WERI-Rb-1 (cell line): ENCODE data around the gene ALG9.

ENCODE experiments used
- DNase-seq: peaks from one replicate; pipeline ENCODE4 v3.0.0-alpha.2; 2020
- H3K27ac ChIP-seq: fragments of 250-450 bp; sonication (Bioruptor Pico); 2 replicates; pipeline ENCODE4 v1.5.1; 2020; ENCODE audit warnings: mild to moderate bottlenecking, moderate library complexity
- H3K27me3 ChIP-seq: fragments of 250-450 bp; sonication (Bioruptor Pico); 2 replicates; pipeline ENCODE4 v1.5.1; 2021; ENCODE audit warnings: mild to moderate bottlenecking, low read depth, moderate library complexity; ENCODE audit not compliant: insufficient read depth, severe bottlenecking
- H3K36me3 ChIP-seq: fragments of 250-450 bp; sonication (Bioruptor Pico); 2 replicates; pipeline ENCODE4 v1.5.1; 2020; ENCODE audit warnings: mild to moderate bottlenecking, moderate library complexity
- H3K4me3 ChIP-seq: 2 replicates; pipeline ENCODE4 v1.5.1; 2011; ENCODE audit warnings: low read depth, mild to moderate bottlenecking, control low read depth, low read length
- H3K9me3 ChIP-seq: fragments of 250-450 bp; sonication (Bioruptor Pico); 2 replicates; pipeline ENCODE4 v1.5.1; 2021; ENCODE audit warnings: mild to moderate bottlenecking, moderate library complexity; ENCODE audit not compliant: severe bottlenecking
- TF ChIP-seq, protein P1 (sequence below): IDR thresholded peaks from 2 replicates; pipeline ENCODE4 v1.5.1; 2011; ENCODE audit warnings: low read depth, mild to moderate bottlenecking, control low read depth, inconsistent platforms, low read length

Gene ALG9

DNA sequence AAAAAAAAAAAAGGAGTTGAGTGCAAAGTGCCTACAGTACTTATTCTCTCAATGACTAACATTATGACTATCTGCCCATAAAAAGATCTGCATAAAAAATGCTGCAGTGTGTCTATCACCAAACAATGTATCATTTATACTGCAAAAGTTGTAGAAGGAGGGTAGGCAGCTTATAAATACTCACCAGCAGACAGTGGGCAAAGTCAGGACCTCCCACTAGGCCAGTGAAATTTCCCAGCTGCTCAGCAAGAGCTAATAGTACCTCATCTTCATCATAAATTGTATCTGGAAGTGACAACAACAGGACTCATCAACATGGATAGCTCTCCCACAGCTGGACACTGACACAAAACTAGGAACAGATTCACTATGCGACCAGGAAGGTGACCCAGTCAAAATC lies 106.8 kb downstream of the ALG9 start:
- H3K9me3 ChIP-seq = no peaks in the 10 kb centered on the region
- no peaks in the 10 kb centered on the region for H3K27me3 ChIP-seq
- H3K4me3 ChIP-seq = no peak overlapping the region
- TF ChIP-seq, protein P1, sequence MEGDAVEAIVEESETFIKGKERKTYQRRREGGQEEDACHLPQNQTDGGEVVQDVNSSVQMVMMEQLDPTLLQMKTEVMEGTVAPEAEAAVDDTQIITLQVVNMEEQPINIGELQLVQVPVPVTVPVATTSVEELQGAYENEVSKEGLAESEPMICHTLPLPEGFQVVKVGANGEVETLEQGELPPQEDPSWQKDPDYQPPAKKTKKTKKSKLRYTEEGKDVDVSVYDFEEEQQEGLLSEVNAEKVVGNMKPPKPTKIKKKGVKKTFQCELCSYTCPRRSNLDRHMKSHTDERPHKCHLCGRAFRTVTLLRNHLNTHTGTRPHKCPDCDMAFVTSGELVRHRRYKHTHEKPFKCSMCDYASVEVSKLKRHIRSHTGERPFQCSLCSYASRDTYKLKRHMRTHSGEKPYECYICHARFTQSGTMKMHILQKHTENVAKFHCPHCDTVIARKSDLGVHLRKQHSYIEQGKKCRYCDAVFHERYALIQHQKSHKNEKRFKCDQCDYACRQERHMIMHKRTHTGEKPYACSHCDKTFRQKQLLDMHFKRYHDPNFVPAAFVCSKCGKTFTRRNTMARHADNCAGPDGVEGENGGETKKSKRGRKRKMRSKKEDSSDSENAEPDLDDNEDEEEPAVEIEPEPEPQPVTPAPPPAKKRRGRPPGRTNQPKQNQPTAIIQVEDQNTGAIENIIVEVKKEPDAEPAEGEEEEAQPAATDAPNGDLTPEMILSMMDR = no peak
- DNase-seq = no peak
- no peak overlapping the region for H3K27ac ChIP-seq
- peaks cover 55% of the 10 kb centered on the region for H3K36me3 ChIP-seq

DNA sequence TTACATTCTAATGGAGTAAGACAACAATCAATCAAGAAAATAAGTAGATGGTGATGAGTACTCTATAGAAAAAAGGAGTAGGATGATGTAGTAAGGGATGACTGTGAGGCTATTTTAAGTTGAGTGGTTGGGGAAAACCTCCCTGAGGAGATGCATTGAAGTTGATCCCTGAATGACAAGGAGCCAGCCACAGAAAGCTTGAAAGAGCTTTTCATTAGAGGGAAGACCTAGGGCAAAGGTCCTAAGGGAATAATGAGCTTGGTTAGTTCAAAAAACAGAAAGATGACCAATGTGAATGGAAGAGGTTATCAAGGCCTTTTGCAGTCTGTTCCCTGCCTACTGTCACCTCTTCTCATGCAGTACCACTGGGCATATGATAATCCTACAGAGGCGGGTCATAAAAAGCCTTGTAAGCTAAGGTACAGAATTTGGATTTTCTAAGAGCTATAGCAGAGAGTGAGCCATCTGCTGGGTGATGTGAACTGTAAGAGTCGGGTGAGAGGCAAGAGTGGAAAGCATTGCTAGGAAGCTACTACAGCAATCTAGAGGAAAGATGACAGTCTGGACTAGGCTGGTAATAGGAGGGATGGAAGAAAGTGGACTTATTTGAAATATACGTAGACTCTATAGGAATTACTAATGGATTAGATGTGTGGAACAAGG lies 108.3 kb downstream of the ALG9 start:
- no peak for DNase-seq
- H3K27me3 ChIP-seq = no peaks in the 10 kb centered on the region
- H3K27ac ChIP-seq = no peak overlapping the region
- peaks cover 68% of the 10 kb centered on the region for H3K36me3 ChIP-seq
- TF ChIP-seq, protein P1 = no peak
- H3K9me3 ChIP-seq = no peaks in the 10 kb centered on the region
- H3K4me3 ChIP-seq = no peak overlapping the region

DNA sequence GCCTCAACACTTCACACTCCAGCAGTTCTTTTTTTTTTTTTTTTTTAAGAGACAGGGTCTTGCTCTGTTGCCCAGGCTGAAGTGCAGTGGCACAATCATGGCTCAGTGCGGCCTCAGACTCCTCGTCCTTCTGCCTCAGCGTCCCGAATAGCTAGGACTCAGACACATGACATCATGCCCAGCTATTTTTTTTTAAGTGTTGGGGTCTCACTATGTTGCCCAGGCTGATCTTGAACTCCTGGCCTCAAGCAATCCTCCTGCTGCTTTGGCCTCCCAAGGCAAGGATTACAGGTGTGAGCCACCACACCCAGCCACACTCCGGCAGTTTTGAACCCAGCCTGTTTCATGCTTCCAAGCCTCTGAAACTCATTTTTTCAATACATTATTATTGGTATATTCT lies 108.9 kb downstream of the ALG9 start:
- H3K27me3 ChIP-seq = no peaks in the 10 kb centered on the region
- no peak for DNase-seq
- no peaks in the 10 kb centered on the region for H3K9me3 ChIP-seq
- TF ChIP-seq, protein P1 = no peak
- H3K27ac ChIP-seq = no peak overlapping the region
- H3K36me3 ChIP-seq = peaks cover 72% of the 10 kb centered on the region
- no peak overlapping the region for H3K4me3 ChIP-seq

DNA sequence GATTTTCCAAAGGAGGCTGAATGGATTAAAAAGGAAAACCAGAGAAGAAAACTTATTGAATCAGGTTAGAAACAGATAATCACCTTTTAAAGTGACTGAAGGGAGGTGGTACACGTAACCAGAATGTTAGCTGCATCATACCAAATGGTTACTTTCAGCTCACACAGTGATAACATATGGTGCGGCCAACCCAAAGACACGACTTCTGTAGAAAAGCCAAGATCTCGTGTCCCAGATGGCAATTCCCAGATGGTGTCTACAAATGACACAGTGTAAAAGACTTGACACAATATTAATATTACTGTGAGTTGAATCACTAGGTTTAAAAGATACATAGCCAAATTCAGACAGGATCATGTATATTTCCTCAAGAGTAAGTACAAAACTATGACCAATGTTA lies 110.3 kb downstream of the ALG9 start:
- TF ChIP-seq, protein P1 = no peak
- H3K36me3 ChIP-seq = peaks cover 84% of the 10 kb centered on the region
- no peak overlapping the region for H3K4me3 ChIP-seq
- DNase-seq = no peak
- no peaks in the 10 kb centered on the region for H3K27me3 ChIP-seq
- H3K9me3 ChIP-seq = no peaks in the 10 kb centered on the region
- peak overlapping the region; percentile 16 for H3K27ac ChIP-seq

GRCh38 chr11:111759778-111760407 lies 111.5 kb downstream of the ALG9 start:
- peaks cover 81% of the 10 kb centered on the region for H3K36me3 ChIP-seq
- DNase-seq = no peak
- no peaks in the 10 kb centered on the region for H3K9me3 ChIP-seq
- H3K4me3 ChIP-seq = no peak overlapping the region
- TF ChIP-seq, protein P1 = no peak
- no peaks in the 10 kb centered on the region for H3K27me3 ChIP-seq
- H3K27ac ChIP-seq = no peak overlapping the region
